Gastroesophageal sphincter (tissue), 3 donors: ENCODE results near the gene PDCL2.

ENCODE experiments used
- CTCF ChIP-seq, 4 experiments: fragments of 200-600 bp in 2 of 4; fragments of 450-650 bp in 2 of 4; sonication (generic) in 1 of 4; IDR thresholded peaks; one replicate each; pipeline ENCODE4 v1.5.1; 2017 to 2019; ENCODE audit warnings: antibody characterized with exemption in 4 of 4, mild to moderate bottlenecking in 2 of 4, moderate library complexity in 2 of 4
- EP300 ChIP-seq: sonication (generic); formaldehyde crosslinking; IDR thresholded peaks from one replicate; pipeline ENCODE4 v1.6.1; 2017; ENCODE audit warnings: antibody characterized with exemption, mild to moderate bottlenecking

- TF ChIP-seq CTCF (IDR thresholded peaks at IDR 0.05) (no peak), EP300 (no peak)
These were observed 3.9 kb downstream of the PDCL2 start for GRCh38 chr4:55588160-55588559.
